Measurements from ENCODE around the gene GUCA1A. TPM values are rescaled to one million over a fixed set of nuclear protein-coding genes. Genes with fewer than 3 reads are reported as not detected.
"Not testable (repeated sequence)": the region's sequence is repeated elsewhere in the genome, so short reads cannot be mapped to it uniquely, and the experiment has no call there.

The GUCA1A gene
- total RNA-seq, 2 experiments from 2014 or later, result not detected

DNA sequence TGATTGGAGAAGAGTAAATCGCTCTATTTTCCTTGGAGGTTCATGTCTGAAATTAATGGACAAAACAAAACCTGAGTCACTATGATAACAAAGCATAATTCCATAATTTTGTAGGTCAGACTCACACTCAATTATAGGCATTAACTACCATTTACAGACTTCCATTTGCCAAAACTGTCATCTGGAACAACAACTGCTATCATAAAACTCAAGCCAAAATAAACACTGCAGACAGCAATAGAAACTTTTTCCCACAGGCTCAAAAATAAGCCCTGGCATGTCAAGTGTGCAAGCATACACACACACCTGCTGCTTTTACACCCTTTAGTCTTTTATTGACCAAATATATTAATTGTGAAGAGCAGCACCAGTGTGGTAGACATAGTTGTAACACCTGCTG is 37.4 kb downstream of the GUCA1A start:
- Histone ChIP-seq H3K4me3 (ENCODE audit: low read depth, low read length, poor library complexity, severe bottlenecking) (no peak overlapping the region), H4K20me1 (ENCODE audit: insufficient read depth, low read length) (no peaks in the 10 kb centered on the region), H3K27ac (ENCODE audit: low read depth, low read length, poor library complexity, severe bottlenecking) (no peak overlapping the region), H3K4me1 (ENCODE audit: insufficient read depth, low read length, poor library complexity, severe bottlenecking) (peaks cover 15% of the 10 kb centered on the region), H3K36me3 (ENCODE audit: insufficient read depth, low read length) (peaks cover 82% of the 10 kb centered on the region), H3K9me2 (ENCODE audit: insufficient read depth, low read length) (no peaks in the 10 kb centered on the region), H3K4me2 (ENCODE audit: low read length) (no peak overlapping the region), H3K79me2 (ENCODE audit: insufficient read depth, low read depth, low read length) (peaks cover 13% of the 10 kb centered on the region; the same call in 1 of the 2 replicates), H3K9me3 (ENCODE audit: low read length) (no peaks in the 10 kb centered on the region), H2AFZ (ENCODE audit: low read length) (no peak overlapping the region)
- BruUV-seq (replicated peaks), result no TSS peak
- DNase-seq (ENCODE audit: low spot score), result no peak
- CTCF ChIA-PET (ENCODE audit: unreplicated experiment), result no interaction called here
- POLR2A ChIA-PET, result no interaction called here
- intact Hi-C loops (cut with micrococcal nuclease; ENCODE audit: unreplicated experiment), result no loop called here
- TF ChIP-seq, protein P1, sequence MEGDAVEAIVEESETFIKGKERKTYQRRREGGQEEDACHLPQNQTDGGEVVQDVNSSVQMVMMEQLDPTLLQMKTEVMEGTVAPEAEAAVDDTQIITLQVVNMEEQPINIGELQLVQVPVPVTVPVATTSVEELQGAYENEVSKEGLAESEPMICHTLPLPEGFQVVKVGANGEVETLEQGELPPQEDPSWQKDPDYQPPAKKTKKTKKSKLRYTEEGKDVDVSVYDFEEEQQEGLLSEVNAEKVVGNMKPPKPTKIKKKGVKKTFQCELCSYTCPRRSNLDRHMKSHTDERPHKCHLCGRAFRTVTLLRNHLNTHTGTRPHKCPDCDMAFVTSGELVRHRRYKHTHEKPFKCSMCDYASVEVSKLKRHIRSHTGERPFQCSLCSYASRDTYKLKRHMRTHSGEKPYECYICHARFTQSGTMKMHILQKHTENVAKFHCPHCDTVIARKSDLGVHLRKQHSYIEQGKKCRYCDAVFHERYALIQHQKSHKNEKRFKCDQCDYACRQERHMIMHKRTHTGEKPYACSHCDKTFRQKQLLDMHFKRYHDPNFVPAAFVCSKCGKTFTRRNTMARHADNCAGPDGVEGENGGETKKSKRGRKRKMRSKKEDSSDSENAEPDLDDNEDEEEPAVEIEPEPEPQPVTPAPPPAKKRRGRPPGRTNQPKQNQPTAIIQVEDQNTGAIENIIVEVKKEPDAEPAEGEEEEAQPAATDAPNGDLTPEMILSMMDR (conservative IDR thresholded peaks at IDR 0.05; ENCODE audit: low read length), result no peak
- TF ChIP-seq EZH2phosphoT487 (IDR thresholded peaks at IDR 0.05; ENCODE audit: borderline replicate concordance, low read depth, low read length), result no peak

DNA sequence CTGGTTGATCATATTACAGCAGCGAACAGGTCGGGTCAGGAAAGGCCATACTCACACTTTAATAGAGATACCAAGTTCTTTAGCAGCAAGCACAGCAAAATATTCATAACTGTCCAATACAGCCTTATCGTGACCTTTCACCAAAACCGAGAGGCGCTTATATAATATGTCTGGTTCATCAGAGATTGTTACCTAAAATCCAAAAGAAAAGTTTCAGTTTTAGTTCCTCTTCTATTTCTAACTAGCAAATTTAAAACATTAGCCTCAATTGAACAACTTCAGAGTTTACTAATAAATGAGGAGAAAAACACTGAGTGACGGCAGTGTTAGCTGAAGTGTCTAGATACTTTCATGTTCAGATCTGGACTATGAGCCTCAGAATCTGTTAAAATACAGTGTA is 38.6 kb downstream of the GUCA1A start:
- ChIA-PET CTCF (ENCODE audit: unreplicated experiment) (no interaction called here), POLR2A (no interaction called here)
- no peak for DNase-seq (ENCODE audit: low spot score)
- no peak for TF ChIP-seq EZH2phosphoT487 (IDR thresholded peaks at IDR 0.05; ENCODE audit: borderline replicate concordance, low read depth, low read length)
- TF ChIP-seq, protein P1 (conservative IDR thresholded peaks at IDR 0.05; ENCODE audit: low read length), result no peak
- Histone ChIP-seq H2AFZ (ENCODE audit: low read length) (no peak overlapping the region), H3K9me2 (ENCODE audit: insufficient read depth, low read length) (no peaks in the 10 kb centered on the region), H3K9me3 (ENCODE audit: low read length) (no peaks in the 10 kb centered on the region), H3K4me3 (ENCODE audit: low read depth, low read length, poor library complexity, severe bottlenecking) (no peak overlapping the region), H3K4me2 (ENCODE audit: low read length) (no peak overlapping the region), H3K27ac (ENCODE audit: low read depth, low read length, poor library complexity, severe bottlenecking) (no peak overlapping the region), H3K79me2 (ENCODE audit: insufficient read depth, low read depth, low read length) (peaks cover 19% of the 10 kb centered on the region), H3K4me1 (ENCODE audit: insufficient read depth, low read length, poor library complexity, severe bottlenecking) (peaks cover 24% of the 10 kb centered on the region), H3K36me3 (ENCODE audit: insufficient read depth, low read length) (peaks cover 71% of the 10 kb centered on the region), H4K20me1 (ENCODE audit: insufficient read depth, low read length) (no peaks in the 10 kb centered on the region)
- intact Hi-C loops (cut with micrococcal nuclease; ENCODE audit: unreplicated experiment), result no loop called here
- BruUV-seq (replicated peaks), result no TSS peak

DNA sequence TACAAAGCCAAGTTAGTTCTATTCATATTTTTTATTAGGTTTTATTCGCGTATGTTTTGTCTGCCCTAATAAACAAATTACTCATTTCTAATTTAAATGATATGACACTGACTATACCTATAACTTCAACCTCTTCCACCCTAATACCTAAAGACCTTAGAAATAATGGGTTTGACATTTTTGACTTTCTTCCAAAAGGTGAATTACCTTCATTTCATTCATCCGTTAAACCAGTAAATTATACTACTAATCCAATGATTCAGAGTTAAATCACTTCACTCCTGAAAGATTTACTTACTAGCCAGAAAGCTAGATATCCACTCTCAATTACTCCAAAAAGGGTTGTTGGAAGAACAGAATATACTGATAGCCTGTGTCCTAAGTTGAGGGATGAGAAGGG is 39.3 kb downstream of the GUCA1A start:
- no peak overlapping the region for H3K4me2 ChIP-seq (ENCODE audit: low read length)
- H3K9me3 ChIP-seq (ENCODE audit: low read length), result no peaks in the 10 kb centered on the region
- peaks cover 26% of the 10 kb centered on the region for H3K4me1 ChIP-seq (ENCODE audit: insufficient read depth, low read length, poor library complexity, severe bottlenecking)
- no peak for TF ChIP-seq EZH2phosphoT487 (IDR thresholded peaks at IDR 0.05; ENCODE audit: borderline replicate concordance, low read depth, low read length)
- TF ChIP-seq, protein P1 (conservative IDR thresholded peaks at IDR 0.05; ENCODE audit: low read length), result no peak
- no TSS peak for BruUV-seq (replicated peaks)
- no peaks in the 10 kb centered on the region for H3K9me2 ChIP-seq (ENCODE audit: insufficient read depth, low read length)
- no peaks in the 10 kb centered on the region for H4K20me1 ChIP-seq (ENCODE audit: insufficient read depth, low read length)
- H3K4me3 ChIP-seq (ENCODE audit: low read depth, low read length, poor library complexity, severe bottlenecking), result no peak overlapping the region
- peaks cover 64% of the 10 kb centered on the region for H3K36me3 ChIP-seq (ENCODE audit: insufficient read depth, low read length)
- H3K27ac ChIP-seq (ENCODE audit: low read depth, low read length, poor library complexity, severe bottlenecking), result no peak overlapping the region
- ChIA-PET CTCF (ENCODE audit: unreplicated experiment) (no interaction called here), POLR2A (no interaction called here)
- intact Hi-C loops (cut with micrococcal nuclease; ENCODE audit: unreplicated experiment), result no loop called here
- H2AFZ ChIP-seq (ENCODE audit: low read length), result no peak overlapping the region
- peaks cover 26% of the 10 kb centered on the region for H3K79me2 ChIP-seq (ENCODE audit: insufficient read depth, low read depth, low read length)
- no peak for DNase-seq (ENCODE audit: low spot score)

DNA sequence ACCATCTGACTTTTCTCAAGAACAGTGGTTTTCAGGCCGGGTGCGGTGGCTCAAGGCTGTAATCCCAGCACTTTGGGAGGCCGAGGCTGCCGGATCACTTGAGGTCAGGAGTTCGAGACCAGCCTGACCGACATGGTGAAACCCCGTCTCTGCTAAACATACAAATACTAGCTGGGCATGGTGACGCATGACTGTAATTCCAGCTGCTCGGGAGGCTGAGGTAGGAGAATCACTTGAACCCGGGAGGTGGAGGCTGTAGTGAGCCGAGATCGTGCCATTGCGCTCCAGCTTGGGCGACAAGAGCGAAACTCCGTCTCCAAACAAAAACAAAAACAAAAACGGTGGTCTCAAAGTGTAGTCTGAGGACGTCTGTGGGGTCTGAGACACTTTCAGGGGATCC is 43.3 kb downstream of the GUCA1A start:
- Histone ChIP-seq H3K4me1 (ENCODE audit: insufficient read depth, low read length, poor library complexity, severe bottlenecking) (peaks cover 32% of the 10 kb centered on the region), H3K4me2 (ENCODE audit: low read length) (peak overlapping the region; percentile 78), H3K36me3 (ENCODE audit: insufficient read depth, low read length) (peaks cover 27% of the 10 kb centered on the region), H3K79me2 (ENCODE audit: insufficient read depth, low read depth, low read length) (peaks cover 28% of the 10 kb centered on the region), H3K4me3 (ENCODE audit: low read depth, low read length, poor library complexity, severe bottlenecking) (peak overlapping the region; percentile 89)
- intact Hi-C loops (cut with micrococcal nuclease; ENCODE audit: unreplicated experiment), result loop anchor here (2.0 to 5.0 kb wide), 3 partner anchors 236 to 660 kb away; partner anchors contain the start of genes PRICKLE4 and TRERF1
- H4K20me1 ChIP-seq (ENCODE audit: insufficient read depth, low read length); H3K9me2 ChIP-seq (ENCODE audit: insufficient read depth, low read length); H2AFZ ChIP-seq (ENCODE audit: low read length); DNase-seq (ENCODE audit: low spot score); CTCF ChIA-PET (ENCODE audit: unreplicated experiment); H3K27ac ChIP-seq (ENCODE audit: low read depth, low read length, poor library complexity, severe bottlenecking); H3K9me3 ChIP-seq (ENCODE audit: low read length); BruUV-seq (replicated peaks): not testable (repeated sequence)
- POLR2A ChIA-PET, result interaction anchor here (0.6 to 1.3 kb wide), 2 partner anchors 10 to 1220 kb away, joined by 3 to 5 read pairs; no protein-coding TSS in a partner anchor
